Liver (tissue), 3 donors: ENCODE results near the gene NMNAT1.

Experiments used
- FOXA1 ChIP-seq: IDR thresholded peaks from 2 replicates; pipeline ENCODE4 v1.6.1; 2016; ENCODE audit warnings: antibody characterized with exemption
- HNF4A ChIP-seq, 2 donors: conservative IDR thresholded peaks; 2 replicates each; pipeline ENCODE4 v1.6.1; 2016; ENCODE audit warnings: antibody characterized with exemption in 2 of 2, mild to moderate bottlenecking in 2 of 2
- JUND ChIP-seq, 2 donors: IDR thresholded peaks; 2 replicates each; pipeline ENCODE4 v1.6.1; 2016; ENCODE audit warnings: antibody characterized with exemption in 2 of 2
- RAD21 ChIP-seq, 2 donors: IDR thresholded peaks; 2 replicates each; pipeline ENCODE4 v1.6.1; 2016; ENCODE audit warnings: antibody characterized with exemption in 2 of 2, mild to moderate bottlenecking in 2 of 2
- TAF1 ChIP-seq: conservative IDR thresholded peaks from 2 replicates; pipeline ENCODE4 v1.6.1; 2016; ENCODE audit warnings: antibody characterized with exemption, mild to moderate bottlenecking
- YY1 ChIP-seq: IDR thresholded peaks from 2 replicates; pipeline ENCODE4 v1.6.1; 2016; ENCODE audit warnings: antibody characterized with exemption, mild to moderate bottlenecking
- TF ChIP-seq, protein P1 (sequence below): IDR thresholded peaks from 2 replicates; pipeline ENCODE4 v1.6.1; 2016; ENCODE audit warnings: antibody characterized with exemption, mild to moderate bottlenecking
- TF ChIP-seq, protein P2 (sequence below): fragments of 150-350 bp; IDR thresholded peaks from 2 replicates; pipeline ENCODE4 v1.5.1; 2017; ENCODE audit warnings: improper control_type of control experiment, low read depth, low read length; ENCODE audit not compliant: missing input control
- donor health status: healthy.
- donor health status: healthy.

DNA sequence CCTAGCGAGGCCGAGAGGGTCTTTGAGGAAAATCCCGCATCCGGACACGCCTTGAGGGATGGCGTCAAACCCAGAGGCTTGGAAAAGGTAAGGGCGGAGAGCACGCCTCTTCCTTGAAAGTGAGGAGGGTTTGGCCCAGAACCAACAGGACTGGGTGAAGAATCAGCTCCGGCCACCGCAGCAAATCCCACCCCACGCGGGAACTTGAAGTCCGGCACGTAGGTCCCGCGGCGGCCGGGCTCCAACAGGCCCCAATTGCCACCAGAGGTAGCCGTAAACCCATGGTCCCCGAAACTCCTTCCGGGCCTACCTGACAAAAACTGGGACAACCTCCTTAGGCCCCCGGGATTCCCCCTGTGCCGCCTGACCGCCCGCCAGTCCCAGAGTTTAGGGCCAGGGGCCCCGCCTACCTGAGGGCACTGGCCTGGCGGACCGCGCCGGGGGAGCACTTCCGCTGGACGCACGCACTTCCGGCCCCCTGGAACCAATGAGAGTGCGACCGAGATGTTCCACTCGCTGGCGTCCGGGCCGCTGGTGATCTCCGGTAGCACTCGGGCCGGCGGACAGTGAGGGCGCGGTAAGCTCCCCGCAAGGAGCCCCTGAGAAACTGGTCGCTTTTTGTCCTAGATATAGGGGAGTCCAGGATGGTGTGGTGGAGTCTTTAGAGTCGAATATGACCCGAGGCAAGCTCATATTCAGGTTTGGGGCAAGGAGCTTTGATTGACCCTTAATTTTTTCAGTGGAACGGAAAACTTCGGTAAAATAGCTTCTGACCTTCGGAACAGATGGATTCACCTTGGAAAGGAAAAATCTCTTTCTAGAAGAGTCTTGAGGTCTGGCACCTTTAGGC, at the start of gene NMNAT1, which contains the start of gene LZIC:
- TF ChIP-seq YY1: peak; percentile 54
- TF ChIP-seq, protein P1, sequence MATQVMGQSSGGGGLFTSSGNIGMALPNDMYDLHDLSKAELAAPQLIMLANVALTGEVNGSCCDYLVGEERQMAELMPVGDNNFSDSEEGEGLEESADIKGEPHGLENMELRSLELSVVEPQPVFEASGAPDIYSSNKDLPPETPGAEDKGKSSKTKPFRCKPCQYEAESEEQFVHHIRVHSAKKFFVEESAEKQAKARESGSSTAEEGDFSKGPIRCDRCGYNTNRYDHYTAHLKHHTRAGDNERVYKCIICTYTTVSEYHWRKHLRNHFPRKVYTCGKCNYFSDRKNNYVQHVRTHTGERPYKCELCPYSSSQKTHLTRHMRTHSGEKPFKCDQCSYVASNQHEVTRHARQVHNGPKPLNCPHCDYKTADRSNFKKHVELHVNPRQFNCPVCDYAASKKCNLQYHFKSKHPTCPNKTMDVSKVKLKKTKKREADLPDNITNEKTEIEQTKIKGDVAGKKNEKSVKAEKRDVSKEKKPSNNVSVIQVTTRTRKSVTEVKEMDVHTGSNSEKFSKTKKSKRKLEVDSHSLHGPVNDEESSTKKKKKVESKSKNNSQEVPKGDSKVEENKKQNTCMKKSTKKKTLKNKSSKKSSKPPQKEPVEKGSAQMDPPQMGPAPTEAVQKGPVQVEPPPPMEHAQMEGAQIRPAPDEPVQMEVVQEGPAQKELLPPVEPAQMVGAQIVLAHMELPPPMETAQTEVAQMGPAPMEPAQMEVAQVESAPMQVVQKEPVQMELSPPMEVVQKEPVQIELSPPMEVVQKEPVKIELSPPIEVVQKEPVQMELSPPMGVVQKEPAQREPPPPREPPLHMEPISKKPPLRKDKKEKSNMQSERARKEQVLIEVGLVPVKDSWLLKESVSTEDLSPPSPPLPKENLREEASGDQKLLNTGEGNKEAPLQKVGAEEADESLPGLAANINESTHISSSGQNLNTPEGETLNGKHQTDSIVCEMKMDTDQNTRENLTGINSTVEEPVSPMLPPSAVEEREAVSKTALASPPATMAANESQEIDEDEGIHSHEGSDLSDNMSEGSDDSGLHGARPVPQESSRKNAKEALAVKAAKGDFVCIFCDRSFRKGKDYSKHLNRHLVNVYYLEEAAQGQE: peak; percentile 95
- TF ChIP-seq, protein P2, sequence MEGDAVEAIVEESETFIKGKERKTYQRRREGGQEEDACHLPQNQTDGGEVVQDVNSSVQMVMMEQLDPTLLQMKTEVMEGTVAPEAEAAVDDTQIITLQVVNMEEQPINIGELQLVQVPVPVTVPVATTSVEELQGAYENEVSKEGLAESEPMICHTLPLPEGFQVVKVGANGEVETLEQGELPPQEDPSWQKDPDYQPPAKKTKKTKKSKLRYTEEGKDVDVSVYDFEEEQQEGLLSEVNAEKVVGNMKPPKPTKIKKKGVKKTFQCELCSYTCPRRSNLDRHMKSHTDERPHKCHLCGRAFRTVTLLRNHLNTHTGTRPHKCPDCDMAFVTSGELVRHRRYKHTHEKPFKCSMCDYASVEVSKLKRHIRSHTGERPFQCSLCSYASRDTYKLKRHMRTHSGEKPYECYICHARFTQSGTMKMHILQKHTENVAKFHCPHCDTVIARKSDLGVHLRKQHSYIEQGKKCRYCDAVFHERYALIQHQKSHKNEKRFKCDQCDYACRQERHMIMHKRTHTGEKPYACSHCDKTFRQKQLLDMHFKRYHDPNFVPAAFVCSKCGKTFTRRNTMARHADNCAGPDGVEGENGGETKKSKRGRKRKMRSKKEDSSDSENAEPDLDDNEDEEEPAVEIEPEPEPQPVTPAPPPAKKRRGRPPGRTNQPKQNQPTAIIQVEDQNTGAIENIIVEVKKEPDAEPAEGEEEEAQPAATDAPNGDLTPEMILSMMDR: peak; percentile 4
- TF ChIP-seq JUND (IDR thresholded peaks at IDR 0.05): no peak
- TF ChIP-seq HNF4A (conservative IDR thresholded peaks at IDR 0.05): peak in 1 of 2 donors; percentile 21
- TF ChIP-seq RAD21 (IDR thresholded peaks at IDR 0.05): peak; percentile 17 to 34
- no peak for TF ChIP-seq FOXA1
- peak; percentile 95 for TF ChIP-seq TAF1
